RWPE2 (cell line): ENCODE results near the gene PTPRM.
A peak's percentile ranks its signal among the peaks of the same experiment; 100 is the strongest.

Source experiments
- ATAC-seq: fragments of 200-7000 bp; cut with Tn5 transposase; 3 replicates; pipeline ENCODE4 v1.9.1; 2021; ENCODE audit warnings: low read depth
- DNase-seq: peaks from one replicate; pipeline ENCODE4 v3.0.0-alpha.2; 2020; ENCODE audit warnings: low spot score
- H3K27ac ChIP-seq: fragments of 450-650 bp; 2 replicates; pipeline ENCODE4 v1.5.1; 2017; ENCODE audit warnings: mild to moderate bottlenecking; ENCODE audit not compliant: poor library complexity, severe bottlenecking
- H3K27me3 ChIP-seq: fragments of 250-450 bp; sonication (Bioruptor Pico); 2 replicates; pipeline ENCODE4 v1.5.1; 2021; ENCODE audit warnings: mild to moderate bottlenecking, moderate library complexity; ENCODE audit not compliant: insufficient read depth, poor library complexity, severe bottlenecking
- H3K36me3 ChIP-seq: fragments of 250-450 bp; sonication (Bioruptor Pico); 2 replicates; pipeline ENCODE4 v1.5.1; 2020; ENCODE audit warnings: low read depth, mild to moderate bottlenecking, moderate library complexity
- H3K4me1 ChIP-seq: fragments of 250-450 bp; sonication (Bioruptor Pico); 2 replicates; pipeline ENCODE4 v1.5.1; 2021; ENCODE audit warnings: mild to moderate bottlenecking, moderate library complexity; ENCODE audit not compliant: insufficient read depth, poor library complexity, severe bottlenecking
- H3K4me3 ChIP-seq: fragments of 250-450 bp; sonication (Bioruptor Pico); 2 replicates; pipeline ENCODE4 v1.5.1; 2021; ENCODE audit warnings: mild to moderate bottlenecking, moderate library complexity; ENCODE audit not compliant: severe bottlenecking
- H3K9me3 ChIP-seq: fragments of 250-450 bp; sonication (Bioruptor Pico); 2 replicates; pipeline ENCODE4 v1.5.1; 2021; ENCODE audit warnings: mild to moderate bottlenecking, moderate library complexity; ENCODE audit not compliant: severe bottlenecking
- TF ChIP-seq, protein P1 (sequence below): fragments of 450-650 bp; IDR thresholded peaks from one replicate; pipeline ENCODE4 v1.5.1; 2017; ENCODE audit warnings: mild to moderate bottlenecking, moderate library complexity; ENCODE audit not compliant: poor library complexity, severe bottlenecking

PTPRM gene

DNA sequence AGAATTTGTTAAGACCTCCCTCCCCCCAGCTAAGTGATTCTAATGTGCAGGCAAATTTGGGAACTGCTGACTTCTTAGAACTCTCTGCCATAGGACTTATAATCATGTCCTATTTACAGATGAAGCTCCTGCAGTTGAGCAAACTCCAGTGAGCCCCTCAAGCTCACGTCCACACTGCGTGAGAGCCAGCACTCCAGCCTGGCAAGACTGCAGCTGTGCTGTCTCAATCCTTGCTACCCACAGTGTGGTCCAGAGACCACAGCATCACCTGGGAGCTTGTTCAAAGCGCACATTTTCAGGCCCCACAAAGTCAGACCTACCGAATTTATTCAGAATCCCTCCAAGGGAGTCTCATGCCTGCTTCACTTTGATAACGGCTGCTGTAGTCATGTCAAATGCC lies 799.0 kb downstream of the PTPRM start:
- TF ChIP-seq, protein P1, sequence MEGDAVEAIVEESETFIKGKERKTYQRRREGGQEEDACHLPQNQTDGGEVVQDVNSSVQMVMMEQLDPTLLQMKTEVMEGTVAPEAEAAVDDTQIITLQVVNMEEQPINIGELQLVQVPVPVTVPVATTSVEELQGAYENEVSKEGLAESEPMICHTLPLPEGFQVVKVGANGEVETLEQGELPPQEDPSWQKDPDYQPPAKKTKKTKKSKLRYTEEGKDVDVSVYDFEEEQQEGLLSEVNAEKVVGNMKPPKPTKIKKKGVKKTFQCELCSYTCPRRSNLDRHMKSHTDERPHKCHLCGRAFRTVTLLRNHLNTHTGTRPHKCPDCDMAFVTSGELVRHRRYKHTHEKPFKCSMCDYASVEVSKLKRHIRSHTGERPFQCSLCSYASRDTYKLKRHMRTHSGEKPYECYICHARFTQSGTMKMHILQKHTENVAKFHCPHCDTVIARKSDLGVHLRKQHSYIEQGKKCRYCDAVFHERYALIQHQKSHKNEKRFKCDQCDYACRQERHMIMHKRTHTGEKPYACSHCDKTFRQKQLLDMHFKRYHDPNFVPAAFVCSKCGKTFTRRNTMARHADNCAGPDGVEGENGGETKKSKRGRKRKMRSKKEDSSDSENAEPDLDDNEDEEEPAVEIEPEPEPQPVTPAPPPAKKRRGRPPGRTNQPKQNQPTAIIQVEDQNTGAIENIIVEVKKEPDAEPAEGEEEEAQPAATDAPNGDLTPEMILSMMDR = no peak
- Histone ChIP-seq H3K4me1 (no peaks in the 10 kb centered on the region), H3K4me3 (no peak overlapping the region), H3K27me3 (no peaks in the 10 kb centered on the region), H3K9me3 (no peaks in the 10 kb centered on the region), H3K27ac (no peak overlapping the region), H3K36me3 (no peaks in the 10 kb centered on the region)
- ATAC-seq = no peak
- DNase-seq = no peak

DNA sequence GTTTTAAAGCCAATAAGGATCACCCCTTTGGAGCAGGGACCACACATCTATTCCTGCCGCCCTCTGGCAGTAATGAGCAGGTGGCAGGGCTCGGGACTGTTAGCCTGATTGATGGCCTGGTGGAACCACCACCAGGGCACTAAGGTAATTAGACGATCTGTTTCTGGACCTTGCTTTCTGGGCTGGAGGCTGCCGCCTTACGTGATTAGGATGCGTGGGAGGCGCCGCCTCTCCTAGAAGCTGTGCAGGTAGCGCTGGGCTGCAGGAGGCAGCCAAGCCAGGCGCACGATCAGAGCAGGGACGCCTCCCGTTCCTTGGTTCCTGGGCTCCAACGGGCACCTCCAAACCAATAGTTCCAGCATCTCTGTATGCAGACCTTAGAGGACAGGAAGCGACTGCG lies 799.5 kb downstream of the PTPRM start:
- Histone ChIP-seq H3K36me3 (no peaks in the 10 kb centered on the region), H3K4me3 (no peak overlapping the region), H3K4me1 (no peaks in the 10 kb centered on the region), H3K27ac (no peak overlapping the region), H3K9me3 (no peaks in the 10 kb centered on the region), H3K27me3 (no peaks in the 10 kb centered on the region)
- TF ChIP-seq, protein P1 = no peak
- no peak for DNase-seq
- ATAC-seq = no peak

DNA sequence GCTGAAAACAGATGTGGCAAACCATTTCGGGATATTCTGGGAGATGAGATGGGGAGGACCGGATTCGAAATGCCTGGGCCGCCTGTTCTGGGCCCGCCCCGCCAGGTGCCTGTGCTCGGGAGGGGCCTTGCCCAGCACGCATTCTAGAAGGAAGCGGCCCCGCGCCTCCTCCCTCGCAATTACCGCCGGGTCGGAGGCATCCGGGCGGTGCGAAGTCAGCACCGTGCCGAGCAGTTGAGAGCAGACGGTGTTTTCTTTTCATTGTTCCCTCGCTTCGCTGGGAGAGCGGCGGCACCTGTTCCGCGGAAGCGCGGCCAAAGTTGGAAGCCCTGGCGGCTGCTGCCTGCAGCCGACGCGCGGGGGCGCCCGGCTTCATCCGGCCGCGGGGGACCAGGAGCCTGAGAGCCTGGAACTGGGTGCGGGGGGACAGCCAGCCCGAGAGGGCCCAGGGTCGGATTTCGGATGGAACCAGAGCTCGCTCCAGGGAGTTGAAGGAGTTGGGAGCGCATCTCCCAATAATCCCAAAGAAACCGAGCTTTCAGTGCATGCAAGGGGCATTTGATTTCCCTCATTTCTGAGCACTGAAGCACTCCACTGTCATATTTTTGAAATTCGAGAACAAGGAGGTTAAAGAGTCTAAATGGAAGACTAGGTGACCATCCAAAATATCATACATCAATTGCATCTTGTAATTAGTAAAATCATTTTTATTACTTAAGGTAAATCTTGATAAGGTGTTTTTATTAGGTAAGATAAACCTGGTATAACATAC lies 800.3 kb downstream of the PTPRM start:
- ATAC-seq (peak; percentile 57), DNase-seq (no peak)
- Histone ChIP-seq H3K27ac (no peak overlapping the region), H3K9me3 (no peaks in the 10 kb centered on the region), H3K4me1 (no peaks in the 10 kb centered on the region), H3K27me3 (no peaks in the 10 kb centered on the region), H3K4me3 (peak overlapping the region; percentile 4), H3K36me3 (no peaks in the 10 kb centered on the region)
- TF ChIP-seq, protein P1 = peak; percentile 61

DNA sequence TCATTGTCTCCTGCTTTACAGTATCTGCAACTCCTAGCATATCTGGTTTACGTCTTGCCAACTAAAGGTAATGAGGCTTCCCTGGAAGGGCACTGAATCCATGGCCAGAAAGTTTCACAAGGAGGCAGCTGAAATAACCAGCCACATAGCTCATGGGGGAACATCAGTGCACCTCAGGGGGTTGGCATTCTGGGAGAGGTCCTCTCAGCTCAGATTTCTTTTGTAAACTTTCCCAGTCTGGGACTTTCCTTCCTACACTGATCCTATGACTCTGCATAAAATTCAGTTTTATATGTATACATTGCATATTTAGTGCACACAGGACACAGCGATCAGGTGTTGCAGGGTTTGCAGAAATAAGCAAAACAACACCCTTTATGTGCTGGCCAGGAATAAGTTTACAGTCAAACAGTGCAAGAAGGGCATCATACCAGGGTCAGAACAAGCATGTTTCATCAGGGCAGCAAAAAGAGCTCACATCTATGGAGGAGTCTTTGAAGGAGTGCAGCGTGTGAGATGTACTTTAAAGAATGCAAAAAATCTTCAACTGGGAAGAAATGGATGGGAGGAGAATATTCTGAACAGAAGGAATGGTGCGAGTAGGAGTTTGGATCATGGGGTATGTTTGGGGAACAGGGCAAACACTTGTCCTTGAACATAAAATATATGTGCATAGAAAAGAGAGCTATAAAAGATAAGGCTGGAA lies 801.5 kb downstream of the PTPRM start:
- TF ChIP-seq, protein P1 = no peak
- no peak for DNase-seq
- peaks cover 8% of the 10 kb centered on the region for H3K4me1 ChIP-seq
- H3K36me3 ChIP-seq = no peaks in the 10 kb centered on the region
- ATAC-seq = no peak
- H3K27me3 ChIP-seq = no peaks in the 10 kb centered on the region
- no peak overlapping the region for H3K27ac ChIP-seq
- H3K4me3 ChIP-seq = no peak overlapping the region
- H3K9me3 ChIP-seq = no peaks in the 10 kb centered on the region

DNA sequence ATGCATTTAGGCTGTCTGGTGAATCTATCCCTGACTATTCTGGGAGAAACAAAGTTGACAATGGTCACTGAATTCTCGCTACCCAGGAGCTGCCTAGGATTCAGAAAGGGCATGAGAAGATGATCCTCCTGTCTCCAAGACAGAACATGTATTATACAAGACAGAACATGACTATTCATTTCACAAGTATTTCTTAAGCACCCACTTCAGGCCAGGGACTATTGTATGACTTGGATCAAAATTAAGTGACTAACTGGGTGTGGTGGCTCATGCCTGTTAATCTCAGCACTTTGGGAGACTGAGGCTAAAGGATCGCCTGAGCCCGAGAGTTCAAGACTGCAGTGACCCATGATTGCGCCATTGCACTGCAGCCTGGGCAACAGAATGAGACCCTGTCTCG lies 806.4 kb downstream of the PTPRM start:
- peak; percentile 92 for ATAC-seq

More for the DNA sequence above, 806.4 kb downstream of the PTPRM start:
- H3K4me3 ChIP-seq = no peak overlapping the region
- no peak for DNase-seq
- TF ChIP-seq, protein P1 = no peak
- no peaks in the 10 kb centered on the region for H3K27me3 ChIP-seq
- H3K27ac ChIP-seq = no peak overlapping the region
- H3K36me3 ChIP-seq = no peaks in the 10 kb centered on the region
- peaks cover 10% of the 10 kb centered on the region for H3K4me1 ChIP-seq
- no peaks in the 10 kb centered on the region for H3K9me3 ChIP-seq
